Large intestine (tissue), 3 donors: Measurements from ENCODE around the gene PLCD1. TPM values are rescaled to one million over a fixed set of nuclear protein-coding genes. Genes with fewer than 3 reads are reported as not detected.
"Not testable (repeated sequence)": the region's sequence is repeated elsewhere in the genome, so short reads cannot be mapped to it uniquely, and the experiment has no call there.

Experiments
- DNase-seq, 2 donors: peaks; one replicate each; pipeline versions ENCODE4 v3.0.0 to v3.0.0-alpha.2; 2013
- H3K27ac ChIP-seq: one replicate; pipeline ENCODE4 v1.5.1; 2013; ENCODE audit warnings: low read length
- H3K27me3 ChIP-seq: 2 replicates; pipeline ENCODE4 v1.6.1; 2013; ENCODE audit warnings: low read length; ENCODE audit not compliant: control insufficient read depth, insufficient read depth
- H3K36me3 ChIP-seq: 2 replicates; pipeline ENCODE4 v1.6.1; 2013; ENCODE audit warnings: low read length; ENCODE audit not compliant: control insufficient read depth, insufficient read depth
- H3K4me1 ChIP-seq: one replicate; pipeline ENCODE4 v1.6.1; 2013; ENCODE audit warnings: low read length; ENCODE audit not compliant: control insufficient read depth, insufficient read depth
- H3K4me3 ChIP-seq: one replicate; pipeline ENCODE4 v1.5.1; 2013; ENCODE audit warnings: low read length
- H3K9me3 ChIP-seq: one replicate; pipeline ENCODE4 v1.6.1; 2013; ENCODE audit warnings: mild to moderate bottlenecking, low read depth, low read length, moderate library complexity; ENCODE audit not compliant: control insufficient read depth
- WGBS: methylation state at CpG from one replicate; pipeline ENCODE4 v1.1.5; 2013; ENCODE audit warnings: low lambda C conversion rate; ENCODE audit not compliant: insufficient coverage; 5-methylcytosine and 5-hydroxymethylcytosine counted together
- polyA plus RNA-seq: library from polyadenylated mRNA; unstranded; fragments of 120-200 nt; gene quantifications from one replicate; pipeline ENCODE4 v1.2.1, GENCODE V29; 2013

The PLCD1 gene
- polyA plus RNA-seq, 1 donor, result 13.4 TPM

- no peaks in the 10 kb centered on the region for H3K27me3 ChIP-seq
- DNase-seq, result peak in 1 of 2 donors; percentile 64
- WGBS, result no CpG with 5 or more reads among the region's 6 CpGs
- peak overlapping the region; percentile 55 for H3K4me3 ChIP-seq
- H3K4me1 ChIP-seq, result peaks cover 79% of the 10 kb centered on the region
- peak overlapping the region; percentile 99 for H3K27ac ChIP-seq
- no peaks in the 10 kb centered on the region for H3K9me3 ChIP-seq
- H3K36me3 ChIP-seq, result peaks cover 25% of the 10 kb centered on the region
Measured at GRCh38 chr3:37993460-37993819, 36.0 kb downstream of the PLCD1 start.

GRCh38 chr3:37993067-37993455 is 36.4 kb downstream of the PLCD1 start:
- no peak for DNase-seq
- Histone ChIP-seq H3K36me3 (peaks cover 23% of the 10 kb centered on the region), H3K4me3 (peak overlapping the region; percentile 2), H3K9me3 (no peaks in the 10 kb centered on the region), H3K27ac (peak overlapping the region; percentile 99), H3K4me1 (peaks cover 79% of the 10 kb centered on the region), H3K27me3 (no peaks in the 10 kb centered on the region)
- WGBS, result no CpG with 5 or more reads among the region's 8 CpGs

- DNase-seq, result peak; percentile 96 to 99
- peak overlapping the region; percentile 49 for H3K4me3 ChIP-seq
- peaks cover 18% of the 10 kb centered on the region for H3K36me3 ChIP-seq
- H3K27me3 ChIP-seq, result no peaks in the 10 kb centered on the region
- peak overlapping the region; percentile 99 for H3K27ac ChIP-seq
- H3K9me3 ChIP-seq, result no peaks in the 10 kb centered on the region
- WGBS, result no CpG with 5 or more reads among the region's 9 CpGs
- H3K4me1 ChIP-seq, result peaks cover 79% of the 10 kb centered on the region
Measured at GRCh38 chr3:37992271-37993066, 37.0 kb downstream of the PLCD1 start.

- peak in 1 of 2 donors; percentile 45 for DNase-seq
- no CpG with 5 or more reads among the region's 7 CpGs for WGBS
- Histone ChIP-seq H3K27ac (peak overlapping the region; percentile 99), H3K36me3 (peaks cover 12% of the 10 kb centered on the region), H3K4me1 (peaks cover 77% of the 10 kb centered on the region), H3K4me3 (peak overlapping the region; percentile 49), H3K9me3 (no peaks in the 10 kb centered on the region), H3K27me3 (no peaks in the 10 kb centered on the region)
Measured at GRCh38 chr3:37991823-37992222, 37.6 kb downstream of the PLCD1 start.

GRCh38 chr3:37991109-37991508 is 38.3 kb downstream of the PLCD1 start:
- Histone ChIP-seq H3K27ac (peak overlapping the region; percentile 99), H3K27me3 (no peaks in the 10 kb centered on the region), H3K9me3 (no peaks in the 10 kb centered on the region), H3K4me1 (peaks cover 77% of the 10 kb centered on the region), H3K4me3 (peak overlapping the region; percentile 49), H3K36me3 (peaks cover 8% of the 10 kb centered on the region)
- WGBS, result no CpG with 5 or more reads among the region's 6 CpGs
- DNase-seq, result peak in 1 of 2 donors; percentile 82

GRCh38 chr3:37990527-37990926 is 38.9 kb downstream of the PLCD1 start, which contains the start of gene VILL:
VILL (plus strand) TSS chr3:37990786; CDS start chr3:37993673, 2,887 bp downstream.
- Histone ChIP-seq H3K27ac (peak within 1 kb of the TSS; percentile 99), H3K36me3 (peaks cover 2% of the 10 kb centered on the region), H3K4me1 (peaks cover 77% of the 10 kb centered on the region), H3K27me3 (no peaks in the 10 kb centered on the region), H3K4me3 (peak within 1 kb of the TSS; percentile 49), H3K9me3 (no peaks in the 10 kb centered on the region)
- DNase-seq, result peak in 1 of 2 donors; percentile 71
- WGBS, result no CpG with 5 or more reads among the region's 10 CpGs

GRCh38 chr3:37989821-37990480 is 39.5 kb downstream of the PLCD1 start:
- Histone ChIP-seq H3K36me3 (no peaks in the 10 kb centered on the region), H3K9me3 (no peaks in the 10 kb centered on the region), H3K27me3 (no peaks in the 10 kb centered on the region), H3K27ac (peak overlapping the region; percentile 99), H3K4me3 (peak overlapping the region; percentile 49), H3K4me1 (peaks cover 77% of the 10 kb centered on the region)
- peak in 1 of 2 donors; percentile 28 for DNase-seq
- WGBS, result no CpG with 5 or more reads among the region's 7 CpGs

GRCh38 chr3:37988931-37989525 is 40.4 kb downstream of the PLCD1 start:
- Histone ChIP-seq H3K27me3 (no peaks in the 10 kb centered on the region), H3K4me3 (peak overlapping the region; percentile 36), H3K4me1 (peaks cover 75% of the 10 kb centered on the region), H3K9me3 (no peaks in the 10 kb centered on the region), H3K36me3 (no peaks in the 10 kb centered on the region), H3K27ac (peak overlapping the region; percentile 99)
- peak in 1 of 2 donors; percentile 47 for DNase-seq
- WGBS, result no CpG with 5 or more reads among the region's 15 CpGs

- not testable (repeated sequence) for DNase-seq, H3K9me3 ChIP-seq, H3K27me3 ChIP-seq, H3K36me3 ChIP-seq
- Histone ChIP-seq H3K27ac (peak overlapping the region; percentile 99), H3K4me3 (peak overlapping the region; percentile 36), H3K4me1 (peaks cover 68% of the 10 kb centered on the region)
- 43% methylated on average over 1 of the region's 10 CpGs for whole genome bisulfite sequencing
Measured at GRCh38 chr3:37988376-37988775, 41.1 kb downstream of the PLCD1 start.

DNA sequence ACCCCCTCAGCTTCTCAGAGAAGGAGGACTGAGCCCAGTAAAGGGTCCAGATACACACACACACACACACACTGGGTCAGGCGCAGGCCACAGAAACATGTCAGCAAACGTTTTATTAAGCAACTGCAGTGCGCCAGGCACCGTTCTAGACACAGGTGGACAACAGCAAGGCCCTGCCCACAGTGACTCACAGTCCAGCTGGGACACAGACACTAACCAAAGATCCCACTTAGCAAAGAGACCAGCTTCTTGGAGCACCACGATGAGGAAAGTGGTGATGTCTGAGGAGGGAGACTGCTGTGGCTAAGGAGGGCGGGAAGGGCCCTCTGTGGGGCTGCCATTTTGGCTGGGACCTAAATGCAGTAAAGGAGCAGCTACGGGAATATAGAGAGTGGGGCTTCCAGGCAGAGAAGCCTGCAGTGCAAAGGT is 41.7 kb downstream of the PLCD1 start:
- Histone ChIP-seq H3K36me3 (peaks cover 1% of the 10 kb centered on the region), H3K27ac (peak overlapping the region; percentile 99), H3K4me1 (peaks cover 63% of the 10 kb centered on the region), H3K4me3 (peak overlapping the region; percentile 36), H3K27me3 (no peaks in the 10 kb centered on the region), H3K9me3 (no peaks in the 10 kb centered on the region)
- WGBS, result no CpG with 5 or more reads among the region's 7 CpGs
- peak; percentile 64 to 84 for DNase-seq
